Measurements from ENCODE around the gene ITPR2. TPM values are rescaled to one million over a fixed set of nuclear protein-coding genes. Genes with fewer than 3 reads are reported as not detected.

ITPR2 gene
- total and polyA plus RNA-seq, 2 of the 8 experiments (the other 6 are each of a cell fraction or from before 2014, with no cell fraction given): 4.1 to 48.3 TPM

DNA sequence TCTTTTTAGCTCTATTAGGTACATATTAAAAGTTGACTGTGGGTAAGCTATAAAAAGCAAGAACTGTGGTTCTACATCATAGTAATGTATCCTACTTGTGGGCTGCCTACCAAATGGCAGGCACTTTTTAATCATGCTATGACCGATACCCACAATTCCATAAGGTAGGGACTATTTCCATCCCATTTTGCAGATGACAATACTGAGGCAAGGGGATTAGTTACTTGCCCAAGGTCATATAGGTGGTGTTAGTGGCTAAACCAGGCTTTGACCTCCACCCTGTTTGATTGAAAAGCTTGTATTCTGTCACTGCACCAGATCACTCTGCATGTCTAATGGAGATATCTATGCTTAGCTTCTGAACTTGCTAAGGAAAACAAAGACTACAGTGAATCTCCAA is 485.7 kb downstream of the ITPR2 start:
- Histone ChIP-seq H3K9me3 (ENCODE audit: insufficient read depth in 2 of 2, low read depth in 1 of 2, low read length in 1 of 2) (no peaks in the 10 kb centered on the region), H3K36me3 (ENCODE audit: control insufficient read depth in 2 of 4, insufficient read depth in 4 of 4, low read length in 3 of 4) (no peaks in the 10 kb centered on the region), H2BK20ac (ENCODE audit: low read length) (no peak overlapping the region), H4K5ac (ENCODE audit: insufficient read length, low read depth, low read length) (no peak overlapping the region), H3K9ac (replicated peaks in 1 of 4; ENCODE audit: extremely low read depth in 1 of 4, low read depth in 3 of 4, low read length in 3 of 4) (no peak overlapping the region), H4K20me1 (replicated peaks in 1 of 2; ENCODE audit: control insufficient read depth in 1 of 2, insufficient read depth in 2 of 2, low read length in 2 of 2) (no peaks in the 10 kb centered on the region), H3K4ac (replicated peaks; ENCODE audit: insufficient read length, low read depth, low read length) (no peak overlapping the region), H3K79me1 (ENCODE audit: low read depth, low read length) (no peaks in the 10 kb centered on the region), H3K4me1 (replicated peaks in 1 of 4; ENCODE audit: control insufficient read depth in 3 of 4, insufficient read depth in 4 of 4, low read length in 3 of 4) (peaks cover 0 to under 1% (median 0%) of the 10 kb centered on the region in 4 experiments; a peak in 1 of 7 replicates), H3K14ac (ENCODE audit: insufficient read length) (no peak overlapping the region), H4K91ac (replicated peaks; ENCODE audit: insufficient read length, low read length) (no peak overlapping the region), H3K79me2 (ENCODE audit: control insufficient read depth in 1 of 2, insufficient read depth in 2 of 2, low read length in 2 of 2) (no peaks in the 10 kb centered on the region), H3K23ac (ENCODE audit: insufficient read length) (no peak overlapping the region), H3K4me2 (ENCODE audit: insufficient read depth in 1 of 2, low read depth in 2 of 2, low read length in 2 of 2) (no peak overlapping the region), H3K4me3 (ENCODE audit: extremely low read depth in 1 of 4, insufficient read depth in 2 of 4, low read depth in 3 of 4, low read length in 4 of 4) (no peak overlapping the region), H2BK5ac (ENCODE audit: low read depth, low read length) (no peak overlapping the region), H2AK5ac (ENCODE audit: low read depth, low read length) (no peak overlapping the region), H2BK15ac (ENCODE audit: low read length) (no peak overlapping the region), H3K18ac (ENCODE audit: extremely low read depth, low read length) (no peak overlapping the region), H3K23me2 (ENCODE audit: low read depth, low read length) (no peaks in the 10 kb centered on the region), H2BK12ac (ENCODE audit: low read depth, low read length) (no peak overlapping the region), H3K27me3 (replicated peaks in 1 of 4; ENCODE audit: control insufficient read depth in 3 of 4, extremely low read depth in 1 of 4, insufficient read depth in 3 of 4, low read length in 3 of 4) (no peaks in the 10 kb centered on the region; a peak in 1 of 7 replicates), H2BK120ac (replicated peaks; ENCODE audit: low read depth, low read length) (no peak overlapping the region), H3K27ac (ENCODE audit: low read depth, low read length) (no peak overlapping the region), H2AFZ (ENCODE audit: low read length) (no peak overlapping the region), H4K8ac (ENCODE audit: extremely low read depth, insufficient read depth, low read length) (no peak overlapping the region), H3K56ac (replicated peaks; ENCODE audit: insufficient read length, low read depth, low read length) (no peak overlapping the region)
- WGBS, 2 experiments (ENCODE audit: extremely low coverage in 1 of 2, insufficient coverage in 1 of 2, insufficient read length in 1 of 2, insufficient replicate concordance in 2 of 2, low coverage in 1 of 2, low lambda C conversion rate in 2 of 2, missing lambda C conversion rate in 1 of 2): 95% methylated on average over 1 of the region's 1 CpG; no CpG with 5 or more reads in 1 of the 2 experiments
- DNase-seq (ENCODE audit: low read depth in 1 of 2, low spot score in 2 of 2) (no peak), FAIRE-seq (no peak)
- CTCF ChIA-PET (ENCODE audit: partially characterized antibody): interaction anchor here (1.1 to 1.5 kb wide), 2 partner anchors 16 to 20 kb away, joined by 3 to 5 read pairs; no protein-coding TSS in a partner anchor
- TF ChIP-seq KDM4A (IDR thresholded peaks at IDR 0.05; ENCODE audit: low read depth, low read length, severe bottlenecking) (no peak), RAD21 (IDR thresholded peaks at IDR 0.05 in 1 of 2, conservative IDR thresholded peaks at IDR 0.05 in 1 of 2; ENCODE audit: low read depth in 2 of 2, low read length in 2 of 2) (no peak), TAF1 (IDR thresholded peaks at IDR 0.05; ENCODE audit: low read depth, low read length) (no peak), POLR2A (IDR thresholded peaks at IDR 0.05; ENCODE audit: control extremely low read depth in 1 of 2, low read depth in 2 of 2, low read length in 2 of 2) (no peak)
- TF ChIP-seq, protein P1, sequence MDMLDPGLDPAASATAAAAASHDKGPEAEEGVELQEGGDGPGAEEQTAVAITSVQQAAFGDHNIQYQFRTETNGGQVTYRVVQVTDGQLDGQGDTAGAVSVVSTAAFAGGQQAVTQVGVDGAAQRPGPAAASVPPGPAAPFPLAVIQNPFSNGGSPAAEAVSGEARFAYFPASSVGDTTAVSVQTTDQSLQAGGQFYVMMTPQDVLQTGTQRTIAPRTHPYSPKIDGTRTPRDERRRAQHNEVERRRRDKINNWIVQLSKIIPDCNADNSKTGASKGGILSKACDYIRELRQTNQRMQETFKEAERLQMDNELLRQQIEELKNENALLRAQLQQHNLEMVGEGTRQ (IDR thresholded peaks at IDR 0.05; ENCODE audit: low read length): no peak
- POLR2A ChIA-PET (ENCODE audit: partially characterized antibody): interaction anchor here (0.8 kb wide), 1 partner anchor 18 kb away, joined by 3 read pairs; no protein-coding TSS in a partner anchor
